Fibroblast of lung (primary cell): ENCODE data around the gene ITPKB. TPM values are rescaled to one million over a fixed set of nuclear protein-coding genes. Genes with fewer than 3 reads are reported as not detected.

ENCODE experiments used
- DNase-seq, 2 donors: peaks; one replicate each; pipeline versions ENCODE4 v3.0.0 to v3.0.0-alpha.2; 2010; ENCODE audit warnings: low read depth in 2 of 2
- H2AFZ ChIP-seq: 2 replicates; pipeline ENCODE4 v1.5.1; 2012; ENCODE audit warnings: low read length, control low read depth, inconsistent platforms
- H3K27ac ChIP-seq: 2 replicates; pipeline ENCODE4 v1.5.1; 2011; ENCODE audit warnings: low read length, control low read depth; ENCODE audit not compliant: insufficient read depth
- H3K27me3 ChIP-seq: 2 replicates; pipeline ENCODE4 v1.5.1; 2011; ENCODE audit warnings: mild to moderate bottlenecking, low read length; ENCODE audit not compliant: control insufficient read depth, insufficient read depth
- H3K36me3 ChIP-seq: 2 replicates; pipeline ENCODE4 v1.5.1; 2011; ENCODE audit warnings: low read length; ENCODE audit not compliant: control insufficient read depth, insufficient read depth
- H3K4me1 ChIP-seq: 2 replicates; pipeline ENCODE4 v1.5.1; 2011; ENCODE audit warnings: low read length; ENCODE audit not compliant: control insufficient read depth, insufficient read depth; ENCODE audit errors: extremely low read depth
- H3K4me2 ChIP-seq: 2 replicates; pipeline ENCODE4 v1.5.1; 2011; ENCODE audit warnings: low read length, control low read depth; ENCODE audit not compliant: insufficient read depth; ENCODE audit errors: extremely low read depth
- H3K4me3 ChIP-seq, 4 experiments: fragments of 200-600 bp in 1 of 4; sonication (generic) in 1 of 4; replicated peaks in 1 of 4; 2 replicates each; pipeline ENCODE4 v1.5.1; 2011 to 2016; ENCODE audit warnings: low read length in 4 of 4, low read depth in 3 of 4, mild to moderate bottlenecking in 3 of 4, control low read depth in 2 of 4, inconsistent platforms in 1 of 4, mixed read lengths in 1 of 4; ENCODE audit not compliant: insufficient read depth in 1 of 4; ENCODE audit errors: control extremely low read depth in 1 of 4
- H3K79me2 ChIP-seq: 2 replicates; pipeline ENCODE4 v1.5.1; 2012; ENCODE audit warnings: mild to moderate bottlenecking, low read length, inconsistent platforms; ENCODE audit not compliant: control insufficient read depth, insufficient read depth
- H3K9ac ChIP-seq: 2 replicates; pipeline ENCODE4 v1.5.1; 2011; ENCODE audit warnings: mild to moderate bottlenecking, low read length, control low read depth; ENCODE audit not compliant: insufficient read depth
- H3K9me3 ChIP-seq: 2 replicates; pipeline ENCODE4 v1.5.1; 2012; ENCODE audit warnings: low read depth, low read length; ENCODE audit not compliant: control insufficient read depth, insufficient read depth
- H4K20me1 ChIP-seq: 2 replicates; pipeline ENCODE4 v1.5.1; 2011; ENCODE audit warnings: low read length; ENCODE audit not compliant: control insufficient read depth, insufficient read depth; ENCODE audit errors: extremely low read depth
- CTCF ChIP-seq, 2 donors: IDR thresholded peaks in 1 of 2; conservative IDR thresholded peaks in 1 of 2; 1 replicate in 1 of 2; 2 replicates in 1 of 2; pipeline ENCODE4 v1.5.1; 2011 to 2012; ENCODE audit warnings: low read length in 2 of 2, control low read depth in 1 of 2, inconsistent platforms in 1 of 2, low read depth in 1 of 2, mild to moderate bottlenecking in 1 of 2
- EZH2 ChIP-seq: IDR thresholded peaks from 2 replicates; pipeline ENCODE4 v1.5.1; 2012; ENCODE audit warnings: low read length, control low read depth, mild to moderate bottlenecking; ENCODE audit errors: missing control alignments
- polyA plus RNA-seq, 2 donors: library from polyadenylated mRNA; depleted of rRNA in 1 of 2; stranded (reverse) in 1 of 2; unstranded in 1 of 2; fragments of >200 nt; gene quantifications; 2 replicates each; pipeline ENCODE4 v1.2.1, GENCODE V29; 2011 to 2012; ENCODE audit warnings: missing spikeins in 1 of 2
- total RNA-seq: library from RNA; depleted of rRNA; stranded (reverse); fragments of >200 nt; gene quantifications from 2 replicates; pipeline ENCODE4 v1.2.1, GENCODE V29; 2014

Gene ITPKB
- total and polyA plus RNA-seq, 2 donors (not counting 1 experiment from before 2014, with no cell fraction given), result 10.2 to 32.4 TPM

- Histone ChIP-seq H3K9ac (no peak overlapping the region), H3K36me3 (peaks cover 10% of the 10 kb centered on the region), H3K27me3 (no peaks in the 10 kb centered on the region), H3K4me2 (no peak overlapping the region), H4K20me1 (no peaks in the 10 kb centered on the region), H3K9me3 (no peaks in the 10 kb centered on the region), H3K27ac (no peak overlapping the region), H3K79me2 (no peaks in the 10 kb centered on the region), H2AFZ (no peak overlapping the region), H3K4me1 (peaks cover 15% of the 10 kb centered on the region), H3K4me3 (no peak overlapping the region)
- no peak for TF ChIP-seq CTCF (conservative IDR thresholded peaks at IDR 0.05 in 1 of 2, IDR thresholded peaks at IDR 0.05 in 1 of 2; ENCODE audit: low read depth in 1 of 2, low read length in 2 of 2)
- DNase-seq, result no peak
These were observed 93.7 kb downstream of the ITPKB start for GRCh38 chr1:226645279-226645976.

GRCh38 chr1:226644541-226645176 is 94.4 kb downstream of the ITPKB start:
- H4K20me1 ChIP-seq, result no peaks in the 10 kb centered on the region
- H3K79me2 ChIP-seq, result no peaks in the 10 kb centered on the region
- H3K27ac ChIP-seq, result no peak overlapping the region
- H3K9me3 ChIP-seq, result no peaks in the 10 kb centered on the region
- peaks cover 15% of the 10 kb centered on the region for H3K4me1 ChIP-seq
- H3K9ac ChIP-seq, result no peak overlapping the region
- DNase-seq, result peak; percentile 17 to 19
- peaks cover 10% of the 10 kb centered on the region for H3K36me3 ChIP-seq
- no peak overlapping the region for H2AFZ ChIP-seq
- H3K4me3 ChIP-seq, result no peak overlapping the region
- no peak for TF ChIP-seq EZH2
- no peak for TF ChIP-seq CTCF (conservative IDR thresholded peaks at IDR 0.05 in 1 of 2, IDR thresholded peaks at IDR 0.05 in 1 of 2; ENCODE audit: low read depth in 1 of 2, low read length in 2 of 2)
- H3K27me3 ChIP-seq, result no peaks in the 10 kb centered on the region
- H3K4me2 ChIP-seq, result no peak overlapping the region

GRCh38 chr1:226643611-226644540 is 95.2 kb downstream of the ITPKB start:
- no peak overlapping the region for H2AFZ ChIP-seq
- no peaks in the 10 kb centered on the region for H4K20me1 ChIP-seq
- H3K4me3 ChIP-seq, result no peak overlapping the region
- H3K27ac ChIP-seq, result no peak overlapping the region
- peaks cover 10% of the 10 kb centered on the region for H3K36me3 ChIP-seq
- H3K9ac ChIP-seq, result no peak overlapping the region
- H3K4me2 ChIP-seq, result no peak overlapping the region
- no peaks in the 10 kb centered on the region for H3K27me3 ChIP-seq
- no peaks in the 10 kb centered on the region for H3K79me2 ChIP-seq
- TF ChIP-seq EZH2 (no peak), CTCF (conservative IDR thresholded peaks at IDR 0.05 in 1 of 2, IDR thresholded peaks at IDR 0.05 in 1 of 2; ENCODE audit: low read depth in 1 of 2, low read length in 2 of 2) (no peak)
- DNase-seq, result no peak
- H3K4me1 ChIP-seq, result peaks cover 15% of the 10 kb centered on the region
- H3K9me3 ChIP-seq, result no peaks in the 10 kb centered on the region
